Large intestine (tissue), 3 donors: ENCODE measurements around the gene ITGA8. TPM values are rescaled to one million over a fixed set of nuclear protein-coding genes. Genes with fewer than 3 reads are reported as not detected.
"Not testable (repeated sequence)": the region's sequence is repeated elsewhere in the genome, so short reads cannot be mapped to it uniquely, and the experiment has no call there.

Experiments
- DNase-seq, 2 donors: peaks; one replicate each; pipeline versions ENCODE4 v3.0.0 to v3.0.0-alpha.2; 2013
- H3K27ac ChIP-seq: one replicate; pipeline ENCODE4 v1.5.1; 2013; ENCODE audit warnings: low read length
- H3K27me3 ChIP-seq: 2 replicates; pipeline ENCODE4 v1.6.1; 2013; ENCODE audit warnings: low read length; ENCODE audit not compliant: control insufficient read depth, insufficient read depth
- H3K36me3 ChIP-seq: 2 replicates; pipeline ENCODE4 v1.6.1; 2013; ENCODE audit warnings: low read length; ENCODE audit not compliant: control insufficient read depth, insufficient read depth
- H3K4me1 ChIP-seq: one replicate; pipeline ENCODE4 v1.6.1; 2013; ENCODE audit warnings: low read length; ENCODE audit not compliant: control insufficient read depth, insufficient read depth
- H3K4me3 ChIP-seq: one replicate; pipeline ENCODE4 v1.5.1; 2013; ENCODE audit warnings: low read length
- H3K9me3 ChIP-seq: one replicate; pipeline ENCODE4 v1.6.1; 2013; ENCODE audit warnings: mild to moderate bottlenecking, low read depth, low read length, moderate library complexity; ENCODE audit not compliant: control insufficient read depth
- WGBS: methylation state at CpG from one replicate; pipeline ENCODE4 v1.1.5; 2013; ENCODE audit warnings: low lambda C conversion rate; ENCODE audit not compliant: insufficient coverage; 5-methylcytosine and 5-hydroxymethylcytosine counted together
- polyA plus RNA-seq: library from polyadenylated mRNA; unstranded; fragments of 120-200 nt; gene quantifications from one replicate; pipeline ENCODE4 v1.2.1, GENCODE V29; 2013

The ITGA8 gene
- polyA plus RNA-seq, 1 donor, result 9.5 TPM

GRCh38 chr10:15545266-15545665 lies 174.5 kb downstream of the ITGA8 start:
- 95% methylated on average over 2 of the region's 2 CpGs for WGBS
- DNase-seq, result no peak
- Histone ChIP-seq H3K4me3 (no peak overlapping the region), H3K27ac (no peak overlapping the region), H3K27me3 (no peaks in the 10 kb centered on the region), H3K4me1 (no peaks in the 10 kb centered on the region), H3K36me3 (no peaks in the 10 kb centered on the region), H3K9me3 (no peaks in the 10 kb centered on the region)

- Histone ChIP-seq H3K27ac (no peak overlapping the region), H3K9me3 (no peaks in the 10 kb centered on the region), H3K36me3 (no peaks in the 10 kb centered on the region), H3K4me1 (no peaks in the 10 kb centered on the region), H3K4me3 (no peak overlapping the region), H3K27me3 (no peaks in the 10 kb centered on the region)
- no peak for DNase-seq
- WGBS, result no CpG with 5 or more reads among the region's 1 CpG
Measured at GRCh38 chr10:15543994-15544393, 175.7 kb downstream of the ITGA8 start.

- Histone ChIP-seq H3K4me1 (no peaks in the 10 kb centered on the region), H3K36me3 (no peaks in the 10 kb centered on the region), H3K9me3 (no peaks in the 10 kb centered on the region), H3K27me3 (no peaks in the 10 kb centered on the region), H3K4me3 (no peak overlapping the region), H3K27ac (no peak overlapping the region)
- no peak for DNase-seq
- WGBS, result no CpG with 5 or more reads among the region's 3 CpGs
Measured at GRCh38 chr10:15542817-15543216, 176.9 kb downstream of the ITGA8 start.

GRCh38 chr10:15541376-15541775 lies 178.3 kb downstream of the ITGA8 start:
- H3K9me3 ChIP-seq, result no peaks in the 10 kb centered on the region
- H3K4me3 ChIP-seq, result no peak overlapping the region
- WGBS, result no CpG with 5 or more reads among the region's 1 CpG
- DNase-seq, result no peak
- H3K27me3 ChIP-seq, result no peaks in the 10 kb centered on the region
- H3K4me1 ChIP-seq, result no peaks in the 10 kb centered on the region
- no peak overlapping the region for H3K27ac ChIP-seq
- H3K36me3 ChIP-seq, result no peaks in the 10 kb centered on the region

GRCh38 chr10:15540727-15541126 lies 179.0 kb downstream of the ITGA8 start:
- Histone ChIP-seq H3K36me3 (no peaks in the 10 kb centered on the region), H3K27me3 (no peaks in the 10 kb centered on the region), H3K27ac (no peak overlapping the region), H3K4me3 (no peak overlapping the region), H3K4me1 (no peaks in the 10 kb centered on the region), H3K9me3 (no peaks in the 10 kb centered on the region)
- DNase-seq, result no peak
- WGBS, result no CpG with 5 or more reads among the region's 2 CpGs

- Histone ChIP-seq H3K9me3 (peaks cover 4% of the 10 kb centered on the region), H3K36me3 (no peaks in the 10 kb centered on the region), H3K27me3 (no peaks in the 10 kb centered on the region), H3K4me1 (no peaks in the 10 kb centered on the region), H3K27ac (no peak overlapping the region), H3K4me3 (no peak overlapping the region)
- no CpG with 5 or more reads among the region's 1 CpG for WGBS
- DNase-seq, result no peak
Measured at GRCh38 chr10:15539262-15539661, 180.5 kb downstream of the ITGA8 start.

- not testable (repeated sequence) for H3K36me3 ChIP-seq, H3K9me3 ChIP-seq, DNase-seq, H3K4me3 ChIP-seq, H3K4me1 ChIP-seq, H3K27me3 ChIP-seq, H3K27ac ChIP-seq
- no CpG with 5 or more reads among the region's 31 CpGs for WGBS
Measured at GRCh38 chr10:15534928-15535538, 184.7 kb downstream of the ITGA8 start.

GRCh38 chr10:15531927-15532722 lies 187.6 kb downstream of the ITGA8 start:
- no peak for DNase-seq
- Histone ChIP-seq H3K9me3 (peaks cover 4% of the 10 kb centered on the region), H3K4me3 (no peak overlapping the region), H3K4me1 (no peaks in the 10 kb centered on the region), H3K27me3 (no peaks in the 10 kb centered on the region), H3K36me3 (no peaks in the 10 kb centered on the region), H3K27ac (no peak overlapping the region)
- WGBS, result no CpG with 5 or more reads among the region's 13 CpGs

GRCh38 chr10:15528859-15529239 lies 190.9 kb downstream of the ITGA8 start:
- no peaks in the 10 kb centered on the region for H3K36me3 ChIP-seq
- no peak overlapping the region for H3K27ac ChIP-seq
- H3K4me3 ChIP-seq, result no peak overlapping the region
- WGBS, result 78% methylated on average over 4 of the region's 4 CpGs
- no peaks in the 10 kb centered on the region for H3K4me1 ChIP-seq
- H3K9me3 ChIP-seq, result no peaks in the 10 kb centered on the region
- H3K27me3 ChIP-seq, result no peaks in the 10 kb centered on the region
- no peak for DNase-seq

- Histone ChIP-seq H3K9me3 (no peaks in the 10 kb centered on the region), H3K36me3 (no peaks in the 10 kb centered on the region), H3K27ac (no peak overlapping the region), H3K4me3 (no peak overlapping the region), H3K27me3 (no peaks in the 10 kb centered on the region), H3K4me1 (no peaks in the 10 kb centered on the region)
- WGBS, result no CpG with 5 or more reads among the region's 3 CpGs
- no peak for DNase-seq
Measured at GRCh38 chr10:15526754-15527153, 193.0 kb downstream of the ITGA8 start.
